ENCODE results near the gene BACE2.

GRCh38 chr21:41220208-41220733 lies 52.3 kb downstream of the BACE2 start:
- TF ChIP-seq CTCF (conservative IDR thresholded peaks at IDR 0.05) (no peak), ZFX (IDR thresholded peaks at IDR 0.05) (no peak)
